GM21786 (cell line): ENCODE data around the gene MMP24OS.

Experiments used
- ATAC-seq: cut with Tn5 transposase; IDR thresholded peaks from one replicate; pipeline ENCODE4 v1.9.1; 2021; ENCODE audit not compliant: unreplicated experiment

Gene MMP24OS

DNA sequence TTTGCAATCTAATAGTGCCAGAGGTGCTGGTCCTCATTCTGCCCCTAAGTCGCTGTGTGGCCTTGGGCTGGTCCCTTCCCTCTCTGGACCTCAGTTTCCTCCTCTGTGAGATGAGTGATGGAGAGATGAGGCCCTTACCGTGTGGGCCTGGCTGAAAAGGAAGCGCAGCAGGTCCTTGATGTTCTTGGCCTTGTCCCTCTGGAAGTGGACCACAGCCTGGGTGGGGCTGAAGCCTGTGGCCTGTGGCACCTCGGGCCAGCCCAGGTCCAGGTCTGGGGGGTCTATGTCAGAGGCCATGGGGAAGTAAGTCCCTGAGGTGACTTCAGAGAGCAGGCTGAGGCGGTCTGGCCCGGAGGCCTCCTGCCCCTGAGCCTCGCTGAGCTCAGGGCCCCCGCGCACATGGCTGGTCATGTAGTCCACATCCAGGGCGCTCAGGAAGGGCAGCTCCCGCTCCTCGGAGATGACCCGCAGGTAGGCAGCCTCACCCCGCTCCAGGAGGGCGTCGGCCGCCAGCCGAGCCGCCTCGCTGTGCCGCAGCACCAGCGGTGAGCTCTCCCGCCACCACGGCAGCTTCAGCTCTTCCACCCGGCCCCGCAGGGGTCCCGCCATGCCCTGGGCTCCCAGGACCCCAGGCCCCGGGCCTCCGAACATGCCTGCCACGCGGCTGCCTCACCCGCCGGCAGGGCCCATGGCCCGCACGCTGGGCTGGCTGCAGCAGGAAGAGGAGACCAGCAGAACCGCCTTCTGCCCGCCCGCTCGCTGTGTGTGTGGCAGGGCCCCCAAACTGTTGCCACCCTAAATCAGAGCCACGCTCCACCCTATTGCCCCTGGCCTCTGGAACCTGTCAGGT, 14.0 kb upstream of the MMP24OS start, which contains the start of gene FAM83C:
FAM83C (minus strand) TSS at position 772 of the 850 bp plus-strand sequence; CDS start at position 651, 121 bp downstream.
- no peak for ATAC-seq

DNA sequence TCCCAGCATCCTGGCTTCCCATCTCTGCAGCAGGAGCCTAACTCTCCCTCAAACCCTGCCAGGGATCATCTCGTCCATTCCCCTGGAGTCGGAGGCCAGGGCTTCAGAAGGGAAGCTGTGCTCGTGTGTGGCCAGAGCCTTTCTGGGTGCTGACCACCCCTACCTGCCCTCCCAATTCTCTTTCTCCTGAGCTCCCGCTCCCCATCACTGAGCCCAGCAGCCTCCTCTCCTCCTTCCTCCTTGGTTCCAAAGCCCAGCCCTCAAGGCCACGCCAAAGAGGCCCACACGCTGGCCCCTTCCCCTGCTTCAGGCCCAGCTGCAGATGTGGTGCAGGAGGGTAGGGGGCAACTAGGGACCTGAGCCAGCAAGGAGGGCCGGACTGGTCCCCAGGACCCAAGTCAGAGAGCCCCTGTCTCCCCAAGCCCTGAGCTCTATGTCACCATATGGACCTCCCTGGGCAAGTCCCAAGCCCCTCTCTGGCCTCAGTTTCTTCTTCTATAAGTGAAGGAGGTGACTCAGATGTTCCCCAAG, 13.0 kb upstream of the MMP24OS start:
- no peak for ATAC-seq

DNA sequence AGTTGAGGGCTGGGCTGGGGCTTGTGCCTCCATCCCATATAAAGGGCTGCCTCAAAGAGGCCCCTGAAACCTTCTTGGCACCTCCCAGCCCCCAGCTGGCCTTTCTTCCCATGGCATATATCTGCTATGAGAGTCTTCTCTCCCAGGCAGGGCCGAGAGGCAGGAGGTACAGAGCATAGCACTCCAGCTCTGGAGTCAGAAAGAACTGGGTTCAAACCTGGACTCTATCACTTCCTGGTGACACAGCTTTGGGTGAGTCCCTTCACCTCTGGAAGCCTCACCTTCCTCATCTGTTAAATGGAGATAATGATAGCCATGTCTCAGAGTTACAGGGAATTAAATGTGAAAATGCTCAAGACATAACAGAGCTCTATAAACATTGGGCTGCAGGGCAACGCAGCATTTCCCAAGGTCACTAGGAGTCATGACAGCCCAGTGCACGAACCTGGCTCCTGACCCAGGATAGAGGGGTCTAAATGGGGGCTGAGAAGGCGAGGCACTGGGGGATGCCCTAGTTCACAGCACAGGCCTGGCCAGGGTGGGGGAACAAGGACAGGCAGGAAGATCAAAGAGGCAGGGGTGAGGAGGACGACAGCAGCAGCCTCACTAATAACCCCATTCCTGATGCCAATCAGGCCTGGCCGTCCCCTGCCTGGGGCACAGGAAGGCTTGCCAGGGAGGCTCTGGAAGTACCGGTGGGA, 12.4 kb upstream of the MMP24OS start:
- no peak for ATAC-seq

DNA sequence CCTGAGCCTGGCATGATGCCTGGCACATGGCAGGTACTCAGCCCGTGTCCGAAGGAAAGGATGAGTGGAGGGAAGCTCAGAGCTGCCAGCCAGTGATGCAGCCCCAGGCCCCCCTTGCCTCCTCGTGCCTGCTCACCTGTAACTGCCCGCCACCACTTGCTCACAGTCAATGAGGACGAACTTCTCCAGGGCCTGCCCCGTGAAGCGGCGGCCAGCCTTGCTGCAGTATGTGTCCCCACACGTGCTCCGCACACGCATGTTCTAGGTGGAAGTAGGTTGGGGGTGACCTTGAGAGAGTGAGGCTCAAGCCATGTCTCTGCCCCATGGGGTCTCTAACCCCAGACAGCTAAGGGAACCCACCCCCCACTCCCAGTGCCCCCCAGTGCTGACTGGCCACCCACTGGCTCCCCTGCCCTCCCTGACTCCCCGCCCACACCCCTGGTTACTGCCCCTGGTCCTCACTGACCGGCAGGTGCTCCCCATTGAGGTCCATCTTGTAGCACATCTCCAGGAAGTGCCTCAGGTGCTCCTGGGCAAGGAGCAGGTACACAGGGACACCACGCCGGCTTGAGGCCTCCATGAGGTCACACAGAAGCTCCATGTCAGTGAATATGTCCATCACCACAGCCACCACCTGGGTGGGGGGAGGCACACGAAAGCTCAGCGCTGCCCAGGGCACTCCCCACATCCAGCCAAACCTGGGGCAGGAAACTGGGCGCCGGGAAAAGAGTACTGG, 10.6 kb upstream of the MMP24OS start:
- no peak for ATAC-seq

DNA sequence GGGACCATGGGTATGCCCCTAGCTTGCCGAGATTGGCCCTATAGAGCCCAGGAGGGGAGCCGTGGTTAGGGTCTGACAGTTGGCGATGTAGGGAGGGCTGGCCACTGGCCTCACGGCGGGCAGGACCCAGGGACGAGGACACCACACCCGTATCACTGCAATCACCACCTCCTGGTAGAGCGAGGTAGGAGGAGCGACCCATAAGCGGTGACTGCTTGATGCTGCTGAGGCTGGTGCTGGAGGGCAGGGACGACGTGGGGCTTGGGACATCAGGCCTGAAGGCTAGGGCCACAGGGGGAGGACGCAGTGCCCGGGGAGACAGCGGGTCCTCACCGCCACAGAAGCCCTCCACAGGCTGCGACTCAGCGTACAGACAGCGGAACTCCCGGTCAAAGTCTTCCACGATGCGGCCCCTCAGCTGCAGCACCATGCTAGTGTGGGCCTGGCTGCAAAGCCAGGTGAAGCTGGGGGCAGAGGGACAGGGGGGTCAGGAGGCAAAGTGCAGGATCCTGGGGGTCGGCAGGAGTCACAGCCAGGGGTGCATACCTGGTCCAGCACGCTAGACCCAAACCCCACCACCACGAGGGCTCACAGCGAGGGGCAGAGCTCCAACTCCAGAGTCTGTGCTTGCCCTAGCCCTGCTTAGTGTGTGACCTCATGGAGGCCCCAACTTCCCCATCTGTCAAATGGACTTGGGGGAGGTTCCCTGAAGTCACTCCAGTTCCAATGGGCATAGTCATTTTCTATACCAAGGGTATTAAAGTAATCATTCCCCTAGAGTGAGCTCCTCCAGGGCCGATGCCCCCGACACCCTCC, 9.8 kb upstream of the MMP24OS start:
- no peak for ATAC-seq

DNA sequence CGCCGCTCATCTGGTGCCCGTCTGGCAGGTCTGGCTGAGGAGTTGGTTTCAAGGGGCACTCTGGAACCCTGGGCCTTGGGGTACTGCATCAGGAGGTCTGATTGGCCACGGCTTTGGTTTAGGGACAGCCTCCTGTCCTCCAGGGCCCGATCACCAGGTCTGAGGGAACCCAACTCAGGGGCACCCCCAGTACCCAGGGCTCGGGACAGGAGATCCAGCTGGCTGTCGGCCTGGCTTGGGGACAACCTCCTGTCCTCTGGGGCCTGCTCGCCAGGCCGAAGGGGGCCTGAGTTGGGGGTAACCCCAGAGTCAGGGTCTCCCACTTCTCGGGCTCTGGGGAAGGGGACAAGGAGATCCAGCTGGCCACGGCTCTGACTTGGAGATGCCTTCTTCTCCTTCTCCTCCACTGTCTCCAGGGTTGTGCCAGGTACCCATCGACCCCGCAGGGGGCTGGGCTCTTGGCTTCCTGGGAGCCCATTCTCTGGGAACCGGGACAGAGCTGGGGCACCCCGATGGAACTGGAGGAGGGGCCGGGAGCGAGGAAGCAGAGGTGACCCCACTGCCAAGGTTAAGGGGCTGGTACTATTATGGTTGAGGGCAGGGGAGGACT, 9.1 kb upstream of the MMP24OS start:
- ATAC-seq = no peak

DNA sequence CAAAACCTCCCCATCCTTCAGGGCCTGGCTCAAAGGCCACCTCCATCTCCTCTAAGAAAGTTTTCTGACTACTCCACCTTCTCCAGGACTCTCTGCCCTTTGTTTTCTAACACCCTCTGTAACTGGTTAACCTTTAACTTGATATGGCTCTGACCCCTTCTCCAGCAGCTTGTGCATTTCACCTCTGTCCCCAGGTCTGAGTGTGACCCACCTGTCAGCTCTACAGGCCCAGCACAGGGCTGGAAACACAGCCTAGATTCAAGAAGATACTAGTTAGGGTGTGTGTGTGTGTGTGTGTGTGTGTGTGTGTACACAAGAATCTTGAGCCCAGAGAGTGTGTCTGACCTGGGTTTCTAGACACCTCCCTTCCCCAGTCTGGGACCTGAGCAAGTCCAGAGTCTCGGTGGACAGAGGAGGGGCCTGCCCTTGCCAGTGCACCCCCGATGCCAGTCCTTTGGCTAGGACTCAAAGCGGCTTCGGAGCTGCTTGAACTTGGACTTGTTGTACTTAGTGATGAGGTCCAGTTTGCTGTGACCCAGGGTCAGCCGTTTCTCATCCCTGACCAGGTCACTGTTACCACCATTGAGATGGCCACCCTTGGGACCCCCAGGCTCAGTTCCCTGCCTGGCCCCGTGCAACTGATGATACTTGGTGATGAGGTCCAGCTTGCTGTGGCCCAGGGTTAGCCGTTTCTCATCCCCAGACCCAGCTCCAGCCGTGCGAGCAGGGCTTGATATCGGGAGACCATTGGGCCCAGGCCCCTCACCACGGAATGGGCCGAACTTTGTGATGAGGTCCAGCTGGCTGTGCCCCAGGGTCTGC, 8.4 kb upstream of the MMP24OS start:
- no peak for ATAC-seq

DNA sequence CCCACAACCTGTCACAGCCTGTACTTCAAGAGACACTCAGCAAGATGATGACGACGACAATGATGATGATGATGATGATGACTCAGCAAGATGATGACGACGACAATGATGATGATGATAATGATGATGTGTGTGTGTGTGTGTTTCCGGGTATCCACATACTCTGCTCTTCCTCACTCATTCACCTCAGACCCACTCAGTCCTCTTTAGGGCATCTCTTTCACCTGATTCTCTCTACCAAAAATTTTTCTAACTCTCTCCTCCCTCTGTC, 7.8 kb upstream of the MMP24OS start:
- no peak for ATAC-seq

DNA sequence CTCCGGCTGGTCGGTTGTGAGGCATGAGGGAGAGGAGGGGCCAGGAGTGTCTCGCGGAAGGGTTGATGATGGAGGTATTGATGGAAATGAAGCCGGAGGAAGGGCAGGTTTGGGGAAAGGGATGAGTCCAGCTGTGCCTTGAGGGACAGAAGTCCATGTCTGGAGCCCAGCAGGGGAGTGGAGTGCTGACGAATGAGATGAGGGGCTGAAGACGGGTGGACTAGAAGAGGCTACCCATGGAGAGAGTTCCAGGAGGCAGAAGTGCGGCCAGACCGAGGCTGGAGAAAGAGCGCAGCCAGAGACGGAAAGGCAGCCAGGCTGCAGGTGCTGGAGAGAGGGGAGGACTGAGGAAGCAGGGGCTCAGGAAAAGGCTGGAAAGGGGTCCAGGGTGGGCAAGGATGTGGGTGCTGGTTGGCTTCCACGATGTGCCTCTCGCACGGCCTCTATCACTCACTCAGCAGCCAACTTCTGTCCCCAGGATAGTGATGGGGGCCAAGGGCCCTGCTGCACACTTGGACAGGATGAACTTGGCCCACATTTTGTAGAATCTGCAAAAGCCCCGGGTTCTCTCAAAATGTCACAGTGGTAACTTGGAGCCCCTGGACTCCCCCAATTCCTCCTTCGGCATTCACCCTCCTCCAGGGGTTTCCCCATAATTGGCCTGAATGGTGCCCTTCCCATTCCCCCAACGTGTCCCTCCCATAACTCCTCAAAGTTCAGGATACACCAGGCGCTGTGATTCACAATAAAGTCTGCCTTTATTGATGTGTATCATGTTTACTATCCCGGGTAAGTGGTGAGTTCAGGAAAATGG, 7.3 kb upstream of the MMP24OS start:
- ATAC-seq = no peak

DNA sequence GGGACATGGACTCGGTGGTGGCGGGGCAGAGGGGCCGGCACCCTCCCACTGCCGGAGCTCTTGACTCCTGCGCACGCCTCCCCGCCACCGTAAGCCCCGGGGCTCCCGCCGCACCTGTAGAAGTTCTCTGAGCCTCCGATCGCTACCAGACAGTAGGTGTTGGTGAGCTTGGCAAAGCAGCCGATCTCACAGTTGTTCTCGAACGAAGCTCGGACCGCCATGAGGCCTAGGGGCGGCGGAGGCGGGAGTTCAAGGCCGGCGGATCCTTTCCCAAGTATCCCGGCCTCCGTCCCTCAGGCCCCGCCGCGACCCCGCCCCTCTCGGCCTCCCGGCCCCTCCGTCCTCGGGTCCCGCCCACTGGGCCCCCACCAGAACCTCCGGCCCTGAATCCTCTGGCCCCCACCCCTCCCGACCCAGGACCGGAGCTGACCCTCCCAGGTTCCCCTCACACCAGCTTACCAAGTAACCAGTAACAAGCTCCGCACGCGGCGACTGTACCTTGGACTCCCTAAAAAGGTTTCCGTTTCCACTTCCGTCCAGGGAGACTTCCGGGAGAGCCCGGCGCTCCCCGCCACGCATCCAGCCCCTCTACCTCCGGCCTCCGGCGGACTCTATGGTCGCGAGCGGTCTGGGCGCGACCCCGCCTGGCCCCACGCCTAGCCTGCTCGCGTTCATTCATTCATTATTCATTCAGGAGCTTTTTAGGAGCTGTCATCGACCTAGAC, 6.5 kb upstream of the MMP24OS start, which contains the start of gene EIF6:
EIF6 (minus strand) TSS at position 506 of the 725 bp plus-strand sequence; CDS start at position 221, 285 bp downstream.
- peak; percentile 72 for ATAC-seq

DNA sequence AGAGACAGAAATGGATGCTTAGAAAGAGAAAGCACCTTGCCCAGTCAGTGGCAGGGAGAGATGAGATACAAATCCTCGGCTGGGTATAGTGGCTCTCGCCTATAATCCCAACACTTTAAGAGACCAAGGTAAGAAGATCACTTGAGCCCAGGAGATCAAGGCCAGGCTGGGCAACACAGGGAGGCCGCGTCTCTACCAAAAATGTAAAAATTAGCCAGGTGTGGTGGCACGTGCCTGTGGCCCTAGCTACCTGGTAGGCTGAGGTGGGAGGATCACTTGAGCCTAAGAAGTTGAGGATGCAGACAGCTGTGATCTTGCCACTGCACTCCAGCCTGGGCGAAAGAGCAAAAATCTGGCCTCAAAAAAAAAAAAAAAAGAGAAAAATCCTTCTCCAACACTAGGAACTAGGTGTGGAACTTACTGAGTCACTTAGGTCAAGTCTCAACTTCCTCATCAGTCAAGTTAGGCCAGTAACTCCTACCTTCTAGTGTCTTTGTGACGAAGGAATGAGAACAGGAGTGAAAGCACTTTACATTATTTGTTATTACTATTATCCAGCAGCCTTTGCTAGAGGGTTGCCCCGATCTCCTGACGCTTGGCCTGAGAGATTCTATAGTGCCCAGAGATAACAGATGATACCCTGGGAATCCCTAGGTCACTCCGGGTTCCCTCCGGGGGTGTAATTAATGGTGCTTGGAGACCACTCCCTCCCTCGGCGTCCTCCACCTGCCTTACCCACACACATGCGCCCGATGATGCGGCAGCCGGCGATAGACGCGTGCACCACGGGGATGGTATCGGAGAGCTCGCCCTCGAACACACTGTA, 5.7 kb upstream of the MMP24OS start:
- no peak for ATAC-seq

DNA sequence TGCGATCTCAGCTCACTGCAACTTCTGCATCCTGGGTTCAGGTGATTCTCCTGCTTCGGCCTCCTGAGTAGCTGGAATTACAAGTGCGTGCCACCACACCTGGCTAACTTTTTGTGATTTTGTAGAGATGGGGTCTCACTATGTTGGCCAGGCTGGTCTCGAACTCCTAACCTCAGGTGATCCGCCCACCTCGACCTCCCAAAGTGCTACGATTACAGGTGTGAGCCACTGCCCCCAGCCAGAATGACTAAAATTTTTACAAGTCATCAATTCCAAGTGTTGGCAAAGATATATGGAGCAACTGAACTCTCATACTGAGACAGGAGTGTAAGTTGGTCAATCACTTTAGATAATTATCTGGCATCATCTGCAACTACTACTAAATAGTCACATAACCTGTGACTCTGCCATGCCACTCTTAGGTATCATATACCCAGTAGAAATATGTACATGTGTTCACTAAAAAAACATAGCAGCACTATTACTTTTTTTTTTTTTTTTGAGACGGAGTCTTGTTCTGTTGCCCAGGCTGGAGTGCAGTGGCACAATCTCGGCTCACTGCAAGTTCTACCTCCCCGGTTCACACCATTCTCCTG, 3.7 kb upstream of the MMP24OS start:
- ATAC-seq = no peak

DNA sequence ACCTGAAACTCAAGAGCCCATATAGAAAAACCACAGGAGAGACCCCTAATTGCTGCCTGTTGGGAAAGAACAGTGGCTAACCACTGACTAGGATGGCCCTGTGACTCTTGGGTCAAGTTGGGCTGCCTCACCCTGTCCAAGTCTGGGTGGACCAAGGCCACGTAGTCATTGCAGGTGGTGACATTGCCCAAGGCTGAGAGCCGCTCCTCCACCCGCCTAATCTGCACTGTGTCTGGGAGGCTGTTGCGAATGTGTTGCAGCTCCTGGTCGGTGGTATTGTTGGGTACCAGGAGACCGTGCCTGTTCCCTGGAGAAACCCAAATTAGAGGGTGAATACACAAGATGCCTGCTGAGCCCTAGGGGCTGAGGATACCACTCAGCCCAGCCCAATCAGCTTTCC, 2.6 kb upstream of the MMP24OS start:
- no peak for ATAC-seq

DNA sequence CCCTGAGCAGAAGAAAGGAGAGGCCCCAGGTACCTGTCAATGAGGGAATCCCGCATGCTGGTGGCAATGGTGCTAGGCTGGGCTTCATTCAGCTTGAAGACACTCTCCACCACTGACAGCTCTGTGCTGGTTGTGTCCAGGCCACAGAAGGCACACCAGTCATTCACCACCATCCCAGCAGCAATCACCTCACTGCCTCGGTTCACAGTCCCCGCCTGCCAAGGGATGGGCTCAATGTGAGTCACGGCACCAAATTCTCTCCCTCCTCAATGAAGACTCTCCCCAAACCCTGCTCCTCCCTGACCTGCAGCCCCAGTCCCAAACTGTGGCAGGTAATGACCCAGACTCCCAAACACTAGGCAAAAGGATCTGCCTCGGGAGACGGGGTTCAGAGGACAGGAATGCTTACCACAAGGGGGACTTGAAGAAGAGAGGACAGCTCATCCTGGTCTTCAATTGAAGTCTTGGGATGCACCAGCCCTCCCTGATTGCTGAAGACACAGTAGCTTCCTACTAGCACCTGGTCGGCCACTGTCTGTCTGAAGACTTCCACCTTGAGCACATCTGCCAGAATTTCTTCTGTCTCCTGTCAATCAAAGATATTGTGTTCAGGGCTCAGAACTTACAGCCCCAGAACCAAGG, 1.7 kb upstream of the MMP24OS start:
- ATAC-seq = no peak

DNA sequence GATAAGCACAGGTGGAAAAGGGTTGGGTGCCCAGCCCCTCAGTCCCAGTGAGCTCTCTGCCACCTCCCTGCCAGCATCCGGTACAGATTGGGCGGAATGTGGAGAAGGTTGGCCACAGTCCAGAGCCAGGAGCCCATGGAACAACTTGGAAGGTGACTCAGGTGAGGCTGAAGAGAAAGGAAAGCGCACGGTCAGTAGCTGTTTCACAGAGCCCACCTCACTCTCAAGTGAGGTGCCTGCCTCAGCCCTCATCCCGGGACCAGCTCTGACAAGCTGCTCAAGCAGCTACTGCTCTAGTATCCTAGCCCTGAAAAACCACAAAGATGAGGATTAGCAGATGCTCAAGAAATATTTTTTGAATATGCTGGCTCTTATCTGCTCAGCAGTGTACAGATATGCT, 1.1 kb upstream of the MMP24OS start:
- ATAC-seq = no peak

DNA sequence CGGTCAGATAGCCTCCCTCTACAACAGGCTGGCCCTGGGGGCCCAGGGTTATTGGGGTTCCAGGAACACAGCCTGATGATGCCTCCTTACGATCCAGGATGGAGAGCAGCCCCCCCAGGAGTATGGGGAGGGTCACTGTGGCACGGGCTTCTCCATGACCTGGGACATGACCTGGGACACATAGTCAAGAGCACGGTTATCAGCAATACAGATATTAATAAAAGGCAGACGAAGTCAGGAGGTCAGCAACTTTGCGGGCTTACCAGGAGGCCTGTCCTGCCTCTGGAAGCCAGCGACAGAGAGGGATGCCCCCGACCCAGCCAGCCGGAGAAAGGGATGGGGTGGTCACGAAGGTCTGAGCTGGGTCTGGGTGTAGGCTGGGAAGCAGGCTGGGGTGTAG, 795 bp downstream of the MMP24OS start:
- ATAC-seq = no peak
